ENCODE results near the gene PDIA5.
"Not testable (repeated sequence)": the region's sequence is repeated elsewhere in the genome, so short reads cannot be mapped to it uniquely, and the experiment has no call there.

The PDIA5 gene

DNA sequence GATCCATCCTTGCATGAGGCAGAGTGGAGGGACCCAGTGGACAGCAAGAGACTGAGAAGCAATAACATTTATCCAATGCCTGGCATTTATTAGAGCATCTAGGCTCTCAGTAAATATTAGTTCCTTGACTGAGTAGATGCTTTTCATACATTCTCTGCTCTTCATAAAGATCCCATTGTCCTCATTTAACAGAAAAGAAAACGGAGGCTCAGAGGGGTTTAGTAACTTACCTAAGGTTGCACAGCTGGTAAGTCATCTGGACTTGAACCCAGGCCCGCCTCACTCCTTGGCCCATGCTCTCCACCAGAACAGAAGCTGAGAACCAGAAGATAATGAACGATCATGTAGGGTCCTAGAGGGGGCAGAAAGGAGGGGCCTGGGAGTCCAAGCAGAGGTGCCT lies 82.7 kb downstream of the PDIA5 start:
- peaks cover 67% of the 10 kb centered on the region for H3K36me3 ChIP-seq (replicated peaks)
- in situ Hi-C loops (cut with HindIII; ENCODE audit: low pct_ligation_motif_present, low sequenced_read_pairs) = no loop called here
- H3K27me3 ChIP-seq (replicated peaks) = no peaks in the 10 kb centered on the region
- TF ChIP-seq, protein P1, sequence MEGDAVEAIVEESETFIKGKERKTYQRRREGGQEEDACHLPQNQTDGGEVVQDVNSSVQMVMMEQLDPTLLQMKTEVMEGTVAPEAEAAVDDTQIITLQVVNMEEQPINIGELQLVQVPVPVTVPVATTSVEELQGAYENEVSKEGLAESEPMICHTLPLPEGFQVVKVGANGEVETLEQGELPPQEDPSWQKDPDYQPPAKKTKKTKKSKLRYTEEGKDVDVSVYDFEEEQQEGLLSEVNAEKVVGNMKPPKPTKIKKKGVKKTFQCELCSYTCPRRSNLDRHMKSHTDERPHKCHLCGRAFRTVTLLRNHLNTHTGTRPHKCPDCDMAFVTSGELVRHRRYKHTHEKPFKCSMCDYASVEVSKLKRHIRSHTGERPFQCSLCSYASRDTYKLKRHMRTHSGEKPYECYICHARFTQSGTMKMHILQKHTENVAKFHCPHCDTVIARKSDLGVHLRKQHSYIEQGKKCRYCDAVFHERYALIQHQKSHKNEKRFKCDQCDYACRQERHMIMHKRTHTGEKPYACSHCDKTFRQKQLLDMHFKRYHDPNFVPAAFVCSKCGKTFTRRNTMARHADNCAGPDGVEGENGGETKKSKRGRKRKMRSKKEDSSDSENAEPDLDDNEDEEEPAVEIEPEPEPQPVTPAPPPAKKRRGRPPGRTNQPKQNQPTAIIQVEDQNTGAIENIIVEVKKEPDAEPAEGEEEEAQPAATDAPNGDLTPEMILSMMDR (IDR thresholded peaks at IDR 0.05; ENCODE audit: low read depth, low read length, missing control alignments) = no peak
- no peak overlapping the region for H3K4me3 ChIP-seq (ENCODE audit: low read depth, low read length)
- DNase-seq = no peak
- no peak overlapping the region for H3K27ac ChIP-seq

DNA sequence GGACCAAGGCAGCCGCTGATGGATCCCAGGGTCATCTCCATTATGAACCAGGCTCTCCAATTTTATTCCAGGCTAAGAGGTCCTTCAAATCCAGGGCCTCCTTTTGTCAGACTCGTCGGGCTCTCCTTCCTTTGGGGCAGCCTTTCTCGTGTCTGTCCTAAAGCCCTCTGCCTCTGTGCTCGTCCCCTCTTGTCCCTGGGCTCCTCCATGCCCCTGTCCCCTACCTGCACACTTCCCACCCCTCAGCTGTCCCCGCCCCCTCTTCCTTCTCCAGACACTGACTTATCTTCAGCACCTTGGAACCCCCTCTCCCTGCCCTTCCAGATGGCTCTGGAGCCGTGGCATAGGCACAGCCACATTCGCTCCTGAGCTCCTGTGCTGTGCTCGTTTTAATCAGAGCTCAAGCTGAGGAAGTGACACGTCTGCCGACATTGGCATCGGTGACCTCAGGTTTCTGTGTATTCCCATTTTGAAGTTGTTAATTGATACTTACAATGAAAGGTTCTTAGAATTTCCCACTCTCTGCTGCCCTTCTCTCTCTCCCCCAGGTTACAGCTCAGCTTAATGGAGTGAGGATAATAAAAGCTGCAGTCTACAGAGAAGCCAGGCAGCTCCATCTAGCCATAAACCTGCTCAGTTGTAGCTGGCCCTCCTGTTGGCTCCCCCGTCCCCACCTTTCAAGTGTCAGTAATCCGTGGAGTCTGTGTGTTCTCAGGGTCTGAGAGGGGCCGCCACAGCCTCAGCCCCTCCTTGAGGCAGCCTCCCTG lies 83.8 kb downstream of the PDIA5 start:
- TF ChIP-seq, protein P1 (IDR thresholded peaks at IDR 0.05; ENCODE audit: low read depth, low read length, missing control alignments) = no peak
- Histone ChIP-seq H3K4me3 (ENCODE audit: low read depth, low read length) (no peak overlapping the region), H3K27ac (no peak overlapping the region), H3K27me3 (replicated peaks) (no peaks in the 10 kb centered on the region), H3K36me3 (replicated peaks) (peaks cover 66% of the 10 kb centered on the region)
- in situ Hi-C loops (cut with HindIII; ENCODE audit: low pct_ligation_motif_present, low sequenced_read_pairs) = no loop called here
- DNase-seq = no peak

GRCh38 chr3:123151251-123151705 lies 84.5 kb downstream of the PDIA5 start:
- in situ Hi-C loops (cut with HindIII; ENCODE audit: low pct_ligation_motif_present, low sequenced_read_pairs) = no loop called here
- Histone ChIP-seq H3K4me3 (ENCODE audit: low read depth, low read length) (no peak overlapping the region), H3K27ac (no peak overlapping the region), H3K36me3 (replicated peaks) (peaks cover 66% of the 10 kb centered on the region), H3K27me3 (replicated peaks) (no peaks in the 10 kb centered on the region)
- TF ChIP-seq, protein P1 (IDR thresholded peaks at IDR 0.05; ENCODE audit: low read depth, low read length, missing control alignments) = no peak
- no peak for DNase-seq

DNA sequence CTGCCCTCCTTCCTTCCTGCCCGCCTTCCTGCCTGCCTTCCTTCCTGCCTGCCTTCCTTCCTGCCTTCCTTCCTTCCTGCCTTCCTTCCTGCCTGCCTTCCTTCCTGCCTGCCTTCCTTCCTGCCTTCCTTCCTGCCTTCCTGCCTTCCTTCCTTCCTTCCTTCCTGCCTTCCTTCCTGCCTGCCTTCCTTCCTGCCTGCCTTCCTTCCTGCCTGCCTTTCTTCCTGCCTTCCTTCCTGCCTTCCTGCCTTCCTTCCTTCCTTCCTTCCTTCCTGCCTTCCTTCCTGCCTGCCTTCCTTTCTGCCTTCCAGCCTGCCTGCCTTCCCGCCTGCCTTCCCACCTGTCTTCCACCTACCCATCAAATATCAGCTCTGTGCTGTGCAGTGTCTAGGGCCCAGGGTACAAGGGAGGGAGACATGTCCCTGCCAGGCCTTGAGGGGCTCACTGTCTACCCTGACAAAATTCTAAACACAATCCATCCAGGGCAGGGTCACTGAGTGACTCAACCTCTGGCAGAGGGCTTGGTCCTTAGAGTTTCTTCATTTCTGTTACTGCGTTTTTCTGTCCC lies 85.1 kb downstream of the PDIA5 start:
- DNase-seq; in situ Hi-C loops (cut with HindIII; ENCODE audit: low pct_ligation_motif_present, low sequenced_read_pairs); H3K4me3 ChIP-seq (ENCODE audit: low read depth, low read length); H3K27me3 ChIP-seq (replicated peaks); H3K27ac ChIP-seq: not testable (repeated sequence)
- peaks cover 66% of the 10 kb centered on the region for H3K36me3 ChIP-seq (replicated peaks)

DNA sequence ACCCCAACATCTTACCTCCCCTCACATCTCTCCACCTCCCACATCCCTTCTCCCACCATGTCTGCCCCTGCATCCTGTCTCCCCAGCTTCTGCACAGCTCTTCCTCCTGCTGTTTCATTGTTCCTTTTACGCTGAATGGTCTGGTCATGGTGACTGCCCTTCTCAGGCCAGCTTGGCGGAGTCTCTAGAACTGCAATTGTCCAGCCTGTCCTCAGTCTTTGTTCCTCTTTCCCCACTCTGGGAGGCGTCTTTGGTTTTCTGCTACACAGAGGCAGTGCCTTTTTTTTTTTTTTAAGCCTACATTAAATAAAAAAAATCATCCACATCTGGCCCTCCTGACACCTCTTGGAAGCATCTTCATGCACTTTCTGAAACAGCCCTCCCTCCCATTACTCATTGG lies 85.9 kb downstream of the PDIA5 start:
- in situ Hi-C loops (cut with HindIII; ENCODE audit: low pct_ligation_motif_present, low sequenced_read_pairs) = no loop called here
- Histone ChIP-seq H3K36me3 (replicated peaks) (peaks cover 60% of the 10 kb centered on the region), H3K4me3 (ENCODE audit: low read depth, low read length) (no peak overlapping the region), H3K27ac (no peak overlapping the region), H3K27me3 (replicated peaks) (no peaks in the 10 kb centered on the region)
- DNase-seq = no peak
- TF ChIP-seq, protein P1 (IDR thresholded peaks at IDR 0.05; ENCODE audit: low read depth, low read length, missing control alignments) = no peak

DNA sequence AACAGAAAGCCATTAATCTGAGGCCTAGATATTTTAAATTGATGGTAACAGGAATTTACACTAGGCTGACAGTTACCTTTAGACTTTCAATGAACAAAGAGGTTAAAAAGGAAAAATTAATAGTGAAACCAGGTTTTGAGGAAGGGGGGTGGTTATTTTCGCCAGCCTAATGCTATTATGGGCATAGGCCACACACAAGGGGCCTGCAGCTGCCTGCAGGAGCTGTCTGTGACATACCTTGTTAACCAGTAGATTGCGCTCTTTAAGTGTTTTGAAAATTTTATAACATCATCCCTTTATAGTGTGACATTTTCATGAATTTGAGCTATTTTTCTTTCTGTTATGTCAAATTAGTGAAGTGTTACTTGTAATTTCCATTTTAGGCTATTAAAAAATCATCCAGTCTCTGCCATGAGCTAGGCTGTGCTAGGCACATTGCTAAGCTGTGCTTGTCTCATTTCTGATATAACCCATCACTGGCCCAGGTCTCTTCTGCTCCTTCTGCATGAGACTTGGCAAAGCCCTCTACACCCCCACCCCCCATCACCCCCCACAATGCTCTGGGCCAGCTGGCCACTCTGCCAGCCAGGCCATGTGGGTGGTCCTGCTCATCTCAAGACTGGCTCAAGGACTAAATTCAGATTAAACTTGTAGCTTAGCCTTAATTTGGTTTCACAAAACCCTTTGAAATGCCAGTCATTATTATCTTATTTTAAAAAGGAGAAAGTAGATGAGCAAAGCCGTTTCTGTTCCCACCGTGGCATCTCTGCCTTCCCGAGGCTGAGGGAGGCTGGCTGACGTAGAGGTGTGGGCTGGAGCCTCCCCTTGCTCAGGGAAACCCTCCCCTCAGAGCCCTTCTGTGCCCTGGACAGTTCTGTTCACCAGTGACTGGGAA lies 86.5 kb downstream of the PDIA5 start:
- no peak overlapping the region for H3K27ac ChIP-seq
- in situ Hi-C loops (cut with HindIII; ENCODE audit: low pct_ligation_motif_present, low sequenced_read_pairs) = no loop called here
- TF ChIP-seq, protein P1 (IDR thresholded peaks at IDR 0.05; ENCODE audit: low read depth, low read length, missing control alignments) = no peak
- no peak for DNase-seq
- no peaks in the 10 kb centered on the region for H3K27me3 ChIP-seq (replicated peaks)
- H3K36me3 ChIP-seq (replicated peaks) = peaks cover 56% of the 10 kb centered on the region
- no peak overlapping the region for H3K4me3 ChIP-seq (ENCODE audit: low read depth, low read length)

Measured in brain microvascular endothelial cell (primary cell).